Keratinocyte (primary cell): ENCODE measurements around the gene HIRA. TPM values are rescaled to one million over a fixed set of nuclear protein-coding genes. Genes with fewer than 3 reads are reported as not detected.

ENCODE experiments used
- DNase-seq: peaks from one replicate; pipeline ENCODE4 v3.0.0-alpha.2; 2011; ENCODE audit warnings: low read depth, missing footprints, low spot score
- FAIRE-seq: peaks from 2 replicates; lab custom pipeline; 2011; peaks lifted over from hg19 to GRCh38; lab: Jason Lieb, UNC
- H2AFZ ChIP-seq: 2 replicates; pipeline ENCODE4 v1.6.0; 2012; ENCODE audit warnings: low read length, control low read depth, inconsistent platforms; ENCODE audit not compliant: control insufficient read depth
- H3K27ac ChIP-seq: 2 replicates; pipeline ENCODE4 v1.5.1; 2011; ENCODE audit warnings: low read length; ENCODE audit not compliant: control insufficient read depth, insufficient read depth
- H3K27me3 ChIP-seq: 3 replicates; pipeline ENCODE4 v1.6.0; 2011; ENCODE audit warnings: low read length; ENCODE audit not compliant: control insufficient read depth, insufficient read depth; ENCODE audit errors: extremely low read depth
- H3K36me3 ChIP-seq, 2 experiments: 2 replicates in 1 of 2; 3 replicates in 1 of 2; pipeline ENCODE4 v1.5.1; 2011; ENCODE audit warnings: low read length in 2 of 2, mild to moderate bottlenecking in 1 of 2; ENCODE audit not compliant: control insufficient read depth in 2 of 2, insufficient read depth in 2 of 2; ENCODE audit errors: extremely low read depth in 1 of 2
- H3K4me1 ChIP-seq: 3 replicates; pipeline ENCODE4 v1.5.1; 2011; ENCODE audit warnings: low read length; ENCODE audit not compliant: control insufficient read depth, insufficient read depth; ENCODE audit errors: extremely low read depth
- H3K4me2 ChIP-seq: 3 replicates; pipeline ENCODE4 v1.6.0; 2011; ENCODE audit warnings: low read depth, low read length; ENCODE audit not compliant: control insufficient read depth, insufficient read depth; ENCODE audit errors: extremely low read depth
- H3K4me3 ChIP-seq, 3 experiments: fragments of 200-600 bp in 1 of 3; sonication (generic) in 1 of 3; 2 replicates in 2 of 3; 3 replicates in 1 of 3; pipeline ENCODE4 v1.5.1; 2011 to 2016; ENCODE audit warnings: low read length in 3 of 3, mild to moderate bottlenecking in 3 of 3, control low read depth in 2 of 3, inconsistent platforms in 1 of 3, low read depth in 1 of 3, mixed read lengths in 1 of 3, mixed run types in 1 of 3, moderate library complexity in 1 of 3; ENCODE audit not compliant: control insufficient read depth in 2 of 3, insufficient read depth in 2 of 3; ENCODE audit errors: extremely low read depth in 1 of 3
- H3K79me2 ChIP-seq: 2 replicates; pipeline ENCODE4 v1.6.0; 2012; ENCODE audit warnings: low read length; ENCODE audit not compliant: control insufficient read depth, insufficient read depth
- H3K9ac ChIP-seq: 3 replicates; pipeline ENCODE4 v1.6.0; 2011; ENCODE audit warnings: low read length; ENCODE audit not compliant: control insufficient read depth, insufficient read depth; ENCODE audit errors: extremely low read depth
- H3K9me1 ChIP-seq: 3 replicates; pipeline ENCODE4 v1.6.0; 2011; ENCODE audit warnings: low read length; ENCODE audit not compliant: control insufficient read depth, insufficient read depth; ENCODE audit errors: extremely low read depth
- H3K9me3 ChIP-seq: 2 replicates; pipeline ENCODE4 v1.5.1; 2012; ENCODE audit warnings: low read depth, low read length; ENCODE audit not compliant: control insufficient read depth
- H4K20me1 ChIP-seq: 3 replicates; pipeline ENCODE4 v1.6.0; 2011; ENCODE audit warnings: low read length; ENCODE audit not compliant: control insufficient read depth, insufficient read depth; ENCODE audit errors: extremely low read depth
- CTCF ChIP-seq, 3 experiments: IDR thresholded peaks in 1 of 3; conservative IDR thresholded peaks in 1 of 3; optimal IDR thresholded peaks in 1 of 3; 2 replicates in 2 of 3; 3 replicates in 1 of 3; pipeline versions ENCODE3 to v1.5.1; 2011; ENCODE audit warnings: low read length in 3 of 3, mild to moderate bottlenecking in 3 of 3, moderate library complexity in 2 of 3, control low read depth in 1 of 3, inconsistent platforms in 1 of 3; ENCODE audit not compliant: insufficient read depth in 2 of 3; ENCODE audit errors: extremely low read depth in 1 of 3
- EZH2 ChIP-seq: IDR thresholded peaks from one replicate; pipeline ENCODE4 v1.6.1; 2012; ENCODE audit warnings: inconsistent platforms, mild to moderate bottlenecking, low read length, moderate library complexity
- dilution Hi-C: fragments of 300-500 bp; cut with MboI; formaldehyde crosslinking; loops from one replicate; pipeline ENCODE4 v1.7.0; 2020; ENCODE audit warnings: low sequenced_read_pairs; ENCODE audit not compliant: extremely low pct_ligation_motif_present
- polyA plus RNA-seq, 5 experiments: library from polyadenylated mRNA; depleted of rRNA in 3 of 5; stranded (reverse) in 3 of 5; stranded (forward) in 1 of 5; unstranded in 1 of 5; fragments of >200 nt; gene quantifications; 1 replicate in 1 of 5; 2 replicates in 3 of 5; 3 replicates in 1 of 5; pipeline versions ENCODE4 v1.2.1 to v1.2.3, GENCODE V29; 2011 to 2012; ENCODE audit warnings: missing spikeins in 2 of 5, low read depth in 1 of 5, low replicate concordance in 1 of 5

The HIRA gene
- polyA plus RNA-seq, 1 donor (not counting 4 experiments of a cell fraction or from before 2014, with no cell fraction given): 16.7 TPM

- Histone ChIP-seq H2AFZ (no peak overlapping the region), H3K27ac (no peak overlapping the region), H3K9me1 (no peaks in the 10 kb centered on the region), H3K9ac (no peak overlapping the region), H3K4me1 (no peaks in the 10 kb centered on the region), H3K79me2 (no peaks in the 10 kb centered on the region), H3K4me3 (no peak overlapping the region), H3K9me3 (no peaks in the 10 kb centered on the region), H3K27me3 (no peaks in the 10 kb centered on the region), H3K4me2 (no peak overlapping the region), H3K36me3 (peaks cover 46% of the 10 kb centered on the region in 2 experiments), H4K20me1 (no peaks in the 10 kb centered on the region)
- FAIRE-seq: no peak
- DNase-seq: no peak
- dilution Hi-C loops: no loop called here
- no peak for TF ChIP-seq EZH2
- no peak for TF ChIP-seq CTCF (optimal IDR thresholded peaks at IDR 0.05 in 1 of 3, IDR thresholded peaks at IDR 0.05 in 1 of 3, conservative IDR thresholded peaks at IDR 0.05 in 1 of 3; ENCODE audit: extremely low read depth in 1 of 3, insufficient read depth in 2 of 3, low read length in 3 of 3)
Observed at GRCh38 chr22:19393704-19394103, 37.8 kb downstream of the HIRA start.

GRCh38 chr22:19387575-19387974 is 44.0 kb downstream of the HIRA start:
- Histone ChIP-seq H3K36me3 (peaks cover 47 to 50% of the 10 kb centered on the region in 2 experiments), H3K27me3 (no peaks in the 10 kb centered on the region), H3K79me2 (no peaks in the 10 kb centered on the region), H3K9me3 (no peaks in the 10 kb centered on the region), H4K20me1 (no peaks in the 10 kb centered on the region), H3K4me1 (no peaks in the 10 kb centered on the region), H3K27ac (no peak overlapping the region), H3K9me1 (no peaks in the 10 kb centered on the region), H3K9ac (no peak overlapping the region), H3K4me3 (no peak overlapping the region), H3K4me2 (no peak overlapping the region), H2AFZ (no peak overlapping the region)
- DNase-seq (no peak), FAIRE-seq (no peak)
- dilution Hi-C loops: no loop called here
- TF ChIP-seq CTCF (optimal IDR thresholded peaks at IDR 0.05 in 1 of 3, IDR thresholded peaks at IDR 0.05 in 1 of 3, conservative IDR thresholded peaks at IDR 0.05 in 1 of 3; ENCODE audit: extremely low read depth in 1 of 3, insufficient read depth in 2 of 3, low read length in 3 of 3) (no peak), EZH2 (no peak)
